Measurements from ENCODE around the gene XRCC1. TPM values are rescaled to one million over a fixed set of nuclear protein-coding genes. Genes with fewer than 3 reads are reported as not detected.
"Not testable (repeated sequence)": the region's sequence is repeated elsewhere in the genome, so short reads cannot be mapped to it uniquely, and the experiment has no call there.

The XRCC1 gene
- polyA plus RNA-seq, 1 donor from 2014 or later, result 23.6 TPM

GRCh38 chr19:43594710-43595604, 19.6 kb upstream of the XRCC1 start:
- Mint-ChIP-seq H3K27me3 (no peaks in the 10 kb centered on the region), H3K36me3 (peaks cover 4% of the 10 kb centered on the region), H3K4me3 (peak overlapping the region; percentile 87 to 99 (median 98)), H3K27ac (peak overlapping the region; percentile 99 to 100 (median 100)), H3K9me3 (no peaks in the 10 kb centered on the region), H3K4me1 (peaks cover 12 to 32% (median 20%) of the 10 kb centered on the region in 3 donors)

- Mint-ChIP-seq H3K27ac (peak overlapping the region in 2 of 3 donors; percentile 39 to 99), H3K4me3 (peak overlapping the region; percentile 34 to 97 (median 82)), H3K36me3 (peaks cover 4% of the 10 kb centered on the region), H3K27me3 (no peaks in the 10 kb centered on the region), H3K4me1 (peaks cover 17 to 35% (median 23%) of the 10 kb centered on the region in 3 donors), H3K9me3 (no peaks in the 10 kb centered on the region)
These were observed 18.9 kb upstream of the XRCC1 start for GRCh38 chr19:43594081-43594697.

- peaks cover 4% of the 10 kb centered on the region for H3K36me3 Mint-ChIP-seq
- H3K27ac Mint-ChIP-seq, result peak overlapping the region in 2 of 3 donors; percentile 63 to 99
- no peaks in the 10 kb centered on the region for H3K9me3 Mint-ChIP-seq
- H3K27me3 Mint-ChIP-seq, result no peaks in the 10 kb centered on the region
- H3K4me3 Mint-ChIP-seq, result peak overlapping the region in 2 of 4 donors; percentile 27 to 97
- peaks cover 17 to 33% (median 19%) of the 10 kb centered on the region in 3 donors for H3K4me1 Mint-ChIP-seq
These were observed 17.5 kb upstream of the XRCC1 start for GRCh38 chr19:43592800-43593350.

GRCh38 chr19:43591904-43592772, 16.8 kb upstream of the XRCC1 start:
- H3K4me3 Mint-ChIP-seq, result no peak overlapping the region
- H3K9me3 Mint-ChIP-seq, result no peaks in the 10 kb centered on the region
- H3K4me1 Mint-ChIP-seq, result peaks cover 12 to 26% (median 17%) of the 10 kb centered on the region in 3 donors
- H3K27ac Mint-ChIP-seq, result no peak overlapping the region
- no peaks in the 10 kb centered on the region for H3K27me3 Mint-ChIP-seq
- peaks cover 4% of the 10 kb centered on the region for H3K36me3 Mint-ChIP-seq

GRCh38 chr19:43589678-43590077, 14.4 kb upstream of the XRCC1 start:
- H3K27me3 Mint-ChIP-seq, result no peaks in the 10 kb centered on the region
- peaks cover 11 to 21% (median 15%) of the 10 kb centered on the region in 3 donors for H3K4me1 Mint-ChIP-seq
- H3K9me3 Mint-ChIP-seq, result no peaks in the 10 kb centered on the region
- peak overlapping the region in 2 of 3 donors; percentile 15 to 23 for H3K27ac Mint-ChIP-seq
- peak overlapping the region in 1 of 4 donors; percentile 45 for H3K4me3 Mint-ChIP-seq
- peaks cover 8% of the 10 kb centered on the region for H3K36me3 Mint-ChIP-seq

- peaks cover 8% of the 10 kb centered on the region for H3K36me3 Mint-ChIP-seq
- H3K9me3 Mint-ChIP-seq, result no peaks in the 10 kb centered on the region
- H3K4me3 Mint-ChIP-seq, result peak overlapping the region in 1 of 4 donors; percentile 45
- no peaks in the 10 kb centered on the region for H3K27me3 Mint-ChIP-seq
- H3K4me1 Mint-ChIP-seq, result peaks cover 12 to 23% (median 17%) of the 10 kb centered on the region in 3 donors
- peak overlapping the region in 1 of 3 donors; percentile 23 for H3K27ac Mint-ChIP-seq
These were observed 13.9 kb upstream of the XRCC1 start for GRCh38 chr19:43589277-43589676.

- H3K4me1 Mint-ChIP-seq, result peaks cover 14 to 25% (median 21%) of the 10 kb centered on the region in 3 donors
- not testable (repeated sequence) for H3K36me3 Mint-ChIP-seq, H3K27me3 Mint-ChIP-seq, H3K9me3 Mint-ChIP-seq, H3K27ac Mint-ChIP-seq, H3K4me3 Mint-ChIP-seq
These were observed 11.7 kb upstream of the XRCC1 start for GRCh38 chr19:43587029-43587428.

- Mint-ChIP-seq H3K27ac (no peak overlapping the region), H3K9me3 (no peaks in the 10 kb centered on the region), H3K4me1 (peaks cover 14 to 25% (median 21%) of the 10 kb centered on the region in 3 donors), H3K4me3 (no peak overlapping the region), H3K27me3 (no peaks in the 10 kb centered on the region), H3K36me3 (peaks cover 4% of the 10 kb centered on the region)
These were observed 11.0 kb upstream of the XRCC1 start for GRCh38 chr19:43586346-43586745.

GRCh38 chr19:43584484-43584883, 9.2 kb upstream of the XRCC1 start:
- Mint-ChIP-seq H3K4me1 (peaks cover 10 to 21% (median 12%) of the 10 kb centered on the region in 3 donors), H3K9me3 (no peaks in the 10 kb centered on the region), H3K27ac (peak overlapping the region in 2 of 3 donors; percentile 5 to 77), H3K36me3 (peaks cover 4% of the 10 kb centered on the region), H3K4me3 (peak overlapping the region in 1 of 4 donors; percentile 41), H3K27me3 (no peaks in the 10 kb centered on the region)

- H3K27ac Mint-ChIP-seq, result peak overlapping the region in 1 of 3 donors; percentile 28
- H3K27me3 Mint-ChIP-seq, result peaks cover 3% of the 10 kb centered on the region
- peaks cover 4% of the 10 kb centered on the region for H3K36me3 Mint-ChIP-seq
- H3K9me3 Mint-ChIP-seq, result no peaks in the 10 kb centered on the region
- peaks cover 10 to 20% (median 13%) of the 10 kb centered on the region in 3 donors for H3K4me1 Mint-ChIP-seq
- H3K4me3 Mint-ChIP-seq, result peak overlapping the region in 1 of 4 donors; percentile 78
These were observed 7.2 kb upstream of the XRCC1 start for GRCh38 chr19:43582495-43582894.

GRCh38 chr19:43581467-43581866, 6.1 kb upstream of the XRCC1 start:
- Mint-ChIP-seq H3K4me1 (peaks cover 10 to 20% (median 15%) of the 10 kb centered on the region in 3 donors), H3K27ac (peak overlapping the region in 1 of 3 donors; percentile 22), H3K36me3 (peaks cover 6% of the 10 kb centered on the region), H3K4me3 (peak overlapping the region in 1 of 4 donors; percentile 1), H3K27me3 (peaks cover 3% of the 10 kb centered on the region), H3K9me3 (no peaks in the 10 kb centered on the region)

- Mint-ChIP-seq H3K27ac (peak overlapping the region in 1 of 3 donors; percentile 50), H3K4me3 (peak overlapping the region; percentile 30 to 70 (median 54)), H3K9me3 (no peaks in the 10 kb centered on the region), H3K4me1 (peaks cover 10 to 16% (median 11%) of the 10 kb centered on the region in 3 donors), H3K27me3 (peaks cover 3% of the 10 kb centered on the region), H3K36me3 (peaks cover 2% of the 10 kb centered on the region)
These were observed 3.5 kb upstream of the XRCC1 start for GRCh38 chr19:43578787-43579186.

GRCh38 chr19:43575955-43576878, 890 bp upstream of the XRCC1 start:
- Mint-ChIP-seq H3K27me3 (peaks cover 3% of the 10 kb centered on the region), H3K27ac (peak overlapping the region in 2 of 3 donors; percentile 97 to 99), H3K36me3 (peaks cover 2% of the 10 kb centered on the region), H3K9me3 (no peaks in the 10 kb centered on the region), H3K4me3 (peak overlapping the region; percentile 60 to 98 (median 96)), H3K4me1 (peaks cover 11 to 16% (median 13%) of the 10 kb centered on the region in 3 donors)
